Measurements from ENCODE around the gene LMTK3.
"Not testable (repeated sequence)": the region's sequence is repeated elsewhere in the genome, so short reads cannot be mapped to it uniquely, and the experiment has no call there.

LMTK3 gene

GRCh38 chr19:48507911-48508439 is 3.7 kb downstream of the LMTK3 start:
- no peak for DNase-seq

DNA sequence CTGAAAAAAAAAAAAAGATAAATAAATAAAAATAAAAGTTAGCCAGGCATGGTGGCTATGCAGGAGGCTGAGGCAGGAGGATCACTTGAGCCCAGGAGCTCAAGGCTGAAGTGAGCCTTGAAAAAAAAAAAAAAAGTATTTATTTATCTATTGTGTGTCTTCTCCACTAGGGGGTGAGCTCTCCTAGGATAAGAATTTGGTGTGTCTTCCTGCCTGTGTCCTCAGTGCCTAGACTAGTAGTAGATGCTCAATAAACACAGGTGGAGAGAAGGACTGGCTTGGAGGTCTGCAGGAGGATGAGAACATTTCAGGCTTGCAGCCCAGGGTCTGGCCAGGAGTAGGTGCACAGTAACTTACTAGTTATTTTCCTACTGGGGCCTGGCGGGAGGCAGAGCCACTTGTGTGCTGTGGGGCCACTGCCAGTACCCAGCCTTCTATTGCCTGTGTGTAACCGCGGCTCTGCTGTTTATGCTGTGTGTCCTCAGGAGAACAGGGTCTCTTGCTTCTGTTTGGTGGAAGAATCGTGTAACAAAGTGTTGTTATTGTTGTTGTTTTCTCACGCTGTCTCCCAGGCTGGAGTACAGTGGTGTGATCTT is 5.4 kb downstream of the LMTK3 start:
- DNase-seq: no peak

- DNase-seq: peak; percentile 72
These were observed 9.2 kb downstream of the LMTK3 start for GRCh38 chr19:48502350-48503018.

GRCh38 chr19:48501494-48502349 is 9.9 kb downstream of the LMTK3 start:
- peak; percentile 57 for DNase-seq

GRCh38 chr19:48500830-48501493 is 10.7 kb downstream of the LMTK3 start:
- no peak for DNase-seq

DNA sequence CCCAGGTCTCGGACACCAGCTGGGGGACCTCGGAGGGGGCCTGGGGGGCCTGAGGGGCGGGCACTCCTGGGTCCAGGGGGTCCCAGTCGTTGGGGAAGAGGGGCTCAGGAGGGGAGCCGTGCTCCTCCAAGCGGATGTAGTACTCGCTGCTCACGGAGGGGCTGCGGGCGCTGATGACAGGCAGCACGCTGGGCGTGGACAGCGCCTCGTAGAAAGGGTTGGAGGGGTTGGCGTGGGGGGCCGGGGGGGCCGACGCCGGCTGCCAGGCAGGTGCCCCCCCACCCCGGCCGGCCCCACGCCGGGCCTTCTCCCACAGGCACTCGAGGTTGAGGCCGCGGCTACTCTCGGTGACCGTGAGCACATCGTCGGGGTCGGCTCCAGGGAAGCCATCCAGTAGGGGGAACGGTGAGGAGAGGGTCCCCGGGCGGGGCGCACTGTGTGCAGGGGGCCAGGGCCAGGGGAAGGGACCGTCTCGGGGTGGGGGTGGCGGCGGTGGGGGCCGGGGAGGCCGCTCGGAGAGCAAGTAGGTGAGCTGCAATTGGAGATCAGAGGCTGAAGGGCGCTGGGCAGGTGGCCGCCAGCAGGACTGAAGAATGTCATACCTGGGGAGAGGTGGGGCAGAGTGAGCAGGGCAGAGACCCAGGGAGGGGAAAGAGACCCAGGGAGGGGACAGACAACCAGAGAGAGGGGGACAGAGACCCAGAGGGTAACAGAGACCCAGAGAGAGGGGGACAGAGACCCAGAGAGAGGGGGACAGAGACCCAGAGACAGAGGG is 12.1 kb downstream of the LMTK3 start:
- DNase-seq: no peak

DNA sequence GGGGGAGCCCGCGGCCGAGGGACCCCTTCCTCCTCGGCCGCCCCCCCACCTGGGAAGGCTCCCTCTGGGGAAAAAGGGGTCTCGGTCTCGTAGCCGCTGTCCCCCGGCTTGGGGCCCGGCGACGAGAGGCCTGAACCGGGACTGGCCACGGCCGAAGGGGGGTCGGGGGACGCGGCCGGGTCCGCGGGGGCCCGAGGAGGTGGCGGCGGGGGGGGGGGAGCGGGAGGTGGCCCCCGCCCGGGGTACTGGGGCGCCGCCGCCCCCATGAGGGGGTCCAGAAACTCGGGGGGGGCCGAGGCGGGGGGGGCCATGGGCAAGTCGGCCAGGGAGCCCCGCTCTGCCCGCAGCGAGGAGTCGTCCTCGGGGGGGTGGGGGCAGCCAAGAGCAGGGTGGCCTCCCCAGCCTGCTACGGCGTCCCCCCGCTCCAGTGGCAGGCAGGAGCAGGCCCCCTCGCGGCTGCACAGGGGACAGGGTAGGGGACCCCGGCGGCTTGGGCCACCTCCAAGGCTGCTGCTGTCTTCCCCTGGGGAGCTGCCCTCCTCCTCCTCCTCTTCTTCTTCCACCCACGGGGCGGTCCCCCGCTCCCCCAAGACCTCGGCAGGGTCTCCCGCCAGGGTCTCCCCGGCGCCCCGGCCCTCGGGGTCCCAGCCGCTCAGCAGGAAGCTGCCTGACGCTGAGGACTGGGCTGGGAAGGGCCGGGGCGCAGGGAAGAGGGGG is 12.9 kb downstream of the LMTK3 start:
- no peak for DNase-seq

GRCh38 chr19:48497728-48498594 is 13.7 kb downstream of the LMTK3 start:
- no peak for DNase-seq

DNA sequence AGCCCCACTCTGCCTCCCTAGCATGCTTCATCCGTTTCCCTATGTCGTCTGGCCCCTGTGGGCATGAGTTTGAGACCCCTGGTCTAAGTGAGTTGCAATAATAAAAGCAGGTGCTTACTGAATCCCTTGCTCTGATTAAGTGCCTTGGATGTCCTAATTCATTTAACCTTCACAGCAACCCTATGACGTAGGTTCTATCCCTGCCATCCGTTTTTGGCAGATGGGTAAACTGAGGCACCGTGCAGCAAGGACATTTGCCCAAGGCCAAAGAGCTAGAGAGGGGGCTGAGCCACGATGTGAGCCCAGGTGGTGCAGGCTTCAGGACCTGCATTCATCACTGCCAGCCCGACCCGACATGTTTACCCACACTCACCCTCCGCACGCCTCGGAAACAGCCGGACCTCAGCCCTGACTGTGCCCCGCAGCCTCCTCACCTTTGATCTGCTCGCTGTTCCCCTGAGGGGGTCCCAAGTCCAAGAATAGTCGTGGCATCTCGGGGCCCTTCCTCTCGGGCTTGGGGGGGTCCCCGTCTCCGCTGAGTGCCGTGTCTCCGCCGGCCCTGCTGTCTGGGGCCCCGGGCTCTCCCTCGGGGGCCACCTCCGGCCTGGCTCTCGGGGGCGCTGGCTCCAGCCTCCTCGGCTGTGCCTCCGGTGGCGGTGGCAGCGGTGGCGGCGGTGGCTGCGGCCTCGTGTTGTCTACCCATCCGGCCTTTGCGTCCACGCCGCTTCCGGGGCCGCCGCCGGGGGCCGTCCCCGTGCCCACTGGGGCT is 14.5 kb downstream of the LMTK3 start:
- DNase-seq: no peak

DNA sequence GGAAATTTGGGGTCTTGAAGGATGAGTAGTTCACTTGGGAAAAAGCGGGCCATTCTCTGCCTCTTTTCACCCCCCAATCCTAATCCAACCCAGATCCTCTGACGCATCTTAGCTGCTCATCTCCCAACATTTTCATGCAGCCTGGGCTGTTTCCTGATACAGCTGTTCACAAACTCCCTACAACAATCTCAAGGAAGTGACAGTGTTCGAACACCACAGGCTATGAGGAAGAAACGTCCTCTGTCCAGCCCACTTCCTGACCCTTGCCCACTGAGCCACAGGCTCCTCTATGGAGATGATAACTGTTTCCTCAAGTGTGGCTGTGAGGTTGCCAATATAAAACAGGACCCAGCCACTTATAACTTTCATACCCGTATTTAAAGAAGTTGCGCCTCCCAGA is 16.2 kb downstream of the LMTK3 start:
- no peak for DNase-seq

GRCh38 chr19:48493718-48494401 is 17.8 kb downstream of the LMTK3 start:
- no peak for DNase-seq

GRCh38 chr19:48492925-48493717 is 18.5 kb downstream of the LMTK3 start:
- DNase-seq: peak; percentile 80

DNA sequence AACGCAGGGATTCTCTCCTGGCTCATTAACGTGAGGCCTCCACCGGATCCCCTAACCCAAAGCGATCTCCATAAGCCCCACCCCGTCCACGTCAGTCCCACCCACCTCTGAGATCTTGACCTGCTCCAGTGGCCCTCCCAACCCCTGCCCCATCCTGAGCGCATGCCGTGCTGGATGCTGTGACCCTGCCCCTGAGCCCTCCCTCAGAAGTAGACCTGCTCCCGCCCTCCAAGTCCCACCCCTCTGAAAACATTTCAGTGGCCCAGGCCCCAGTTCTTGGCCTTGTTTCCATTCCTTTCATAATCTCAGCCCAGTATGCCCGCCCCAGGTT is 19.9 kb downstream of the LMTK3 start:
- DNase-seq: no peak

DNA sequence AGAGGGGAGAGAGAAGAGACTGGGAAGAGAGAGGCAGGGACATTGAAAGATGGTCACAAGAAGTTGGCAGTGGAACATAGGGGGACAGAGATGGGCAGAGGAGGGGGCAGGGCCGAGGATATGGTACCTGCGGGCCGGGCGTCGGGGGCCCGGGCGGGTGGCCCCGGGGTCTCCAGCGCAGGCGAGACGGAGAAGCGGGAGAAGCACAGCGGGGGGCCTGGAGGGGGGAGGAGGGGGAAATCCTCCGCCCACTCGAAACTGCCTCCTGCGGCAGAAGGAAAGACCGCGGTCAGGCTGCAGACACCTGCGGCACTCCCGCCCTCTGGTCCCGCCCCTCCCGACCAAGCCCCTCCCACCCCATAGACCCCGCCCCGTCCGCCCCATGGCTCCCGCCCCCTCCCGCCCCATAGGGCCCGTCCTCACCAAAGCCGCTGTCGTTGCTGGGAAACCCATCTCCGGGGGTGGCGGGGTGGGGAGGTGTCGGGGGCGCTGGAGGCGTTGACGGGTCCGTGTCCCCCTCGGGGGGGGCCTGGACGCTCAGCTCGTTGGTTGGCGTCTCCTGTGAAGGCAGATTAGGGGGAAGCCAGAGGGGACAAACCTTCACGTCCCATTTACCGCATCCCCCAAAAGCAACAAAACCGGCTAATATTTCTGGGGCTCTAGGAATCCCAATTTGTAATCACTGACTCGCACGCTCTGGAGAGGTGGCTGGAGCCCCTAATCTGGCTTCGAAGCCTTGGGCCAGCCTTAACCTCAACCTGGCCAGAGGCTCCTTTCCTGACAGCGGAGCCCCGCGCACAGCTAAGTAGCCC is 20.4 kb downstream of the LMTK3 start:
- DNase-seq: peak; percentile 51

DNA sequence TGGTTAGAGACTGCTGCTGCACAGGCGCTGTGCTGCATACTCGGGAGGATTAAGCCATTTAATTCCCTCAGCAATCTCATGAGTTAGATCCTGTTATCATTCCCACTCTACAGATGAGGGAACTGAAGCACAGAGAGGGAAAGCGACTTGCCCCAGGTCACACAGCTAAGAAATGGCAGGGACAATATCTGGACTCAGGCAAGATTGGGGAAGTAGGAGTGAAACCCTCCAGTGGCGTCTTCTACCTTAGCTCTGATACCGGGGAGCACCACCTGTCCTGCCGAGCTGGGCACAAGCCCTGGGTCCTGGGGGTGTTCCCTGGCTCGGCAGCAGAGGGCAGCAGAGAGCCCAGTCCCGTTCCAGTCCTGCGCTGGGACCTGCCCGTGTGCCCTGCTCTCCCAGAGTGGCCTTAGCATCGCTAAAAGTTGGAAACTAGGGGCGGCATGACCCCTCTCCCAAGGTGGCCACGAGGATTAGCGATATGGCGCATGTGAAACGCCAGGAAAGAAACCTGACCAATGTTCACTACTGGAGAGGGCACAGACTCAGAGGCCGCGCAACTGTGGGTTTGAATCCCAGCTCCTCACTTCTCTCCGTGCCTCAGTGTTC is 21.9 kb downstream of the LMTK3 start:
- DNase-seq: peak; percentile 84

- not testable (repeated sequence) for DNase-seq
These were observed 23.2 kb downstream of the LMTK3 start for GRCh38 chr19:48488478-48488877.

DNA sequence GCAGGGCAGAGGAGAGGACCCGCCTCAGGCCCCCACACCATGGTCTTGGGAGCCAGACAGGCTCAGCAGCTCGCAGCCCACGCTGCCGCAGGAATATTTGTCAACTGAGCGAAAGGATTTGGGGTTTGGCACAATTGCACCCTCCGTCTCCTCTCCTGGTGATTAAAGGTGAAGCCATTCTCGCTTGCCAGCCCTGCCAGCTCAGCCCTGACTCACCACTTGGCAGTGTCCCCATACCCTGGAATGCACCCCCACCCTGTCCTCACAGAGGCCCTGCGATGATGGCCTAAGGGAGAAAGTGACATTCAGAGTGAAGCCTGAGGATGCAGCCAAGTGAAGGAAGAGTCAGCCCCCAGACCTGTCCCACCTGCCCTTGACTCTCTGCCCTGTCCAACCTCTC is 23.7 kb downstream of the LMTK3 start:
- no peak for DNase-seq
